ENCODE data around the gene DIAPH2.

DNA sequence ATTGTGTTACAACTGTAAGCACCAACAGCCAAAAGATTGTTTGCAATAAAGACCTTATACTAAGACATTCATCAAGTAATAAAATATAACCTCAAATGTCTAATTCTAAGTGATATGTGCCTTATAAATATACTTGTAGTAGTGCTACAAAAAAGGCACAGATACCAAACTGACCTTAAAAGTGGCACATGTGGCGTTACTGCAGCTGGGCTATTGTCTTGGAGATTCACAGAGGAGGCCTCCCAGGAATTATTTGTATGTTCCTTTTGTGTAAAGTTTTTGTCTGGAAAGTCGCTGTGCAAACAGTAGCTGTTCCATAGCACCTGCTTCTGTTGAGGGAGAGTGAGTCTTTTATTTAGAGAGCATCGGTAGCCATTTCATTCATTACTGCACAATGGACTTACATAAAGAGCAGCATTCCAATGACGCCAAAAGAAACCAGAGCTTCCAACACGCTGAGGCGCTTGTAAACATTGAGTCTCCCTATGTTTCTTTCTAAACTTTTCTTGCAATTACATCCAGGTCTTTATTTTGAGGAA, 342.8 kb downstream of the DIAPH2 start:
- TF ChIP-seq, protein P1, sequence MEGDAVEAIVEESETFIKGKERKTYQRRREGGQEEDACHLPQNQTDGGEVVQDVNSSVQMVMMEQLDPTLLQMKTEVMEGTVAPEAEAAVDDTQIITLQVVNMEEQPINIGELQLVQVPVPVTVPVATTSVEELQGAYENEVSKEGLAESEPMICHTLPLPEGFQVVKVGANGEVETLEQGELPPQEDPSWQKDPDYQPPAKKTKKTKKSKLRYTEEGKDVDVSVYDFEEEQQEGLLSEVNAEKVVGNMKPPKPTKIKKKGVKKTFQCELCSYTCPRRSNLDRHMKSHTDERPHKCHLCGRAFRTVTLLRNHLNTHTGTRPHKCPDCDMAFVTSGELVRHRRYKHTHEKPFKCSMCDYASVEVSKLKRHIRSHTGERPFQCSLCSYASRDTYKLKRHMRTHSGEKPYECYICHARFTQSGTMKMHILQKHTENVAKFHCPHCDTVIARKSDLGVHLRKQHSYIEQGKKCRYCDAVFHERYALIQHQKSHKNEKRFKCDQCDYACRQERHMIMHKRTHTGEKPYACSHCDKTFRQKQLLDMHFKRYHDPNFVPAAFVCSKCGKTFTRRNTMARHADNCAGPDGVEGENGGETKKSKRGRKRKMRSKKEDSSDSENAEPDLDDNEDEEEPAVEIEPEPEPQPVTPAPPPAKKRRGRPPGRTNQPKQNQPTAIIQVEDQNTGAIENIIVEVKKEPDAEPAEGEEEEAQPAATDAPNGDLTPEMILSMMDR (IDR thresholded peaks at IDR 0.05) = no peak
- TF ChIP-seq EP300 (IDR thresholded peaks at IDR 0.05) = no peak
- no peak for TF ChIP-seq POLR2A (IDR thresholded peaks at IDR 0.05)
